HG02588 (cell line): Measurements from ENCODE around the gene CRYGD.
"Not testable (repeated sequence)": the region's sequence is repeated elsewhere in the genome, so short reads cannot be mapped to it uniquely, and the experiment has no call there.

Source experiments
- ATAC-seq: cut with Tn5 transposase; IDR thresholded peaks from one replicate; pipeline ENCODE4 v1.9.1; 2021; ENCODE audit warnings: mild to moderate bottlenecking, moderate library complexity; ENCODE audit not compliant: unreplicated experiment

CRYGD gene

DNA sequence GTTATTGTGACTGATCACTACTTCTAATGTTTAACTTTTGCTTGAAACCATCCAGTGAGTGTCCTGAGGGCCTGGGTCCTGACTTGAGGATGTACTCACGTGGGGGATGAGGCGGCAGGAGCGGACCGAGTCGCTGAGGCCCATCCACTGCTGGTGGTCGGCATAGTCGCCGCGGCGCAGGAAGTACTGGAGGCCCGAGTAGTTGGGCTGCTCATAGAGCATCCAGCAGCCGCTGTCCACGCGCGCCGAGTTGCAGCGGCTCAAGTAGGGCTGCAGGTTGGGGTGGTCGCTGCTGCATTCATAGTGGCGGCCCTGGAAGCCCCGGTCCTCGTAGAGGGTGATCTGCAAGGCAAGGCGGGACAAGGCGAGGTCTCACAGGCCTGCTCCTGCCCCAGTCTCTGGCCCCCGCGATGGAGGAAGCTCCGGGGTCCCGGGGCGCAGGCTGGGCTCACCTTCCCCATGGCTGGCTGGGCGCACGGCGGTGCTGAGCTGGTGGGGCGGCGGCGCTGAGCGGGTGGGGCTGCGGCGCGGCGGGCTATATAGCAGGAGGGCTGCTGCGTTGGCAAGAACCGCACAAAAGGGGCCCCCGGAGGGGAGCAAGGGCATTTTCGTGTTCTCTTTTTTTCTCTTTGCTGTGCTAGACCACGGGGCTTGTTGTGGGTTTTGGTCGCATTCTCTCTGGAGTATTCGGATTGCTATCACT is at the start of gene CRYGD:
TSS of gene CRYGD (minus strand) at position 512 of the 703 bp plus-strand sequence. CDS start at position 461, 51 bp downstream.
- ATAC-seq: not testable (repeated sequence)

DNA sequence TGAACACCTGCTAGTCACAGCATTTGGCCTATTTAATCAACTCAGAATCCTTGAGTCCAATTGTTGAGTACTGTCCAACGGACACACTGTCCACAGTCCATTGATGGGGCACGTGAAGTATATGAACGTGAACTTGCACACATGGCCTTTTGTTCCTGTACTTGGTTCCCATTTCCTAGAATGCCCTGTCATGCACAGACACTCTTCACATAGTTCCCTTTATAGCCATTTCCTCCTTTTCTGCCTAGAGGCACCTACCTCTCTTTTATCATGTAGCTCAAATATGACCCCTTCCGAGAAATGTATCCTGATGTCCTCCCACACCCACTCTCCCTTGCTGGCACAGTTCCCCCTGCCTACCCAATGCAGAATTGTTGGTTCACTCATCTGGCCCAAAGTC is 47.8 kb upstream of the CRYGD start:
- ATAC-seq: no peak

DNA sequence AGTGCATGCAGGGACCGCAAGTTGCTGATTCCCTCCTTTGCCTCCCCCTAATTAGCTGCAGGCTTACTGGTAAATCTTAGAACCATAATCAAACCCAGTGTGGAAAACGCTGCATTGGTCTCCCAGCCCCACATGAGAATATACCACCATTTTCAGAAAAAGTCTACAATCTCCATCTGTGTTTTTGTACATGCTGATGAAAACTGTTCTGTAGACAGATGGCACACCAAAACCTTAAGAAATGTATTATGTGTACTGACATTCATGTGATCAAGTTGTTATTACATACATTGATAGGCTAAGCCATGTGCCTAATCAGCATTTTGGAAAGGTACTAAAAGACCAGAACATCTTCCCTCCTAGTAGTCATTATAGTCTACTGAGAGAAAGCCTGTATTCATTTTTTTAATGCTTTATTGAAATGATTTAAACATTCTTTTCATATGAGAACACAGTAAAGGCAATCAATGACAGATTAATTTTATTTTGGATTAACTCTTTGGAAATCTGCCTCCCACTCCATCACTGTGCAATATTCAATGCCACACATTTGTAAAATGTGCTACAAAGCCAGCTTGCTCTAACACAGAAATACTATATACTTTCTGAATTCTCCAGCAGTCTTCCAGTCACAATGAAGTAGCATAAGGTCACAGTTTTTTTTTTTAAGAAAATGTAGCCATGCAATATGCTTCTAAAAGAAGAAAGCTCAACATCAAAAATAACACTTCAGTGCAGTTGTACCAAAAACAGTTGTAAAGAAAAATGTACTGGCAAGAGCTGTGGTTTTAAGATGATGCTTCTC is 40.8 kb upstream of the CRYGD start:
- ATAC-seq: no peak

DNA sequence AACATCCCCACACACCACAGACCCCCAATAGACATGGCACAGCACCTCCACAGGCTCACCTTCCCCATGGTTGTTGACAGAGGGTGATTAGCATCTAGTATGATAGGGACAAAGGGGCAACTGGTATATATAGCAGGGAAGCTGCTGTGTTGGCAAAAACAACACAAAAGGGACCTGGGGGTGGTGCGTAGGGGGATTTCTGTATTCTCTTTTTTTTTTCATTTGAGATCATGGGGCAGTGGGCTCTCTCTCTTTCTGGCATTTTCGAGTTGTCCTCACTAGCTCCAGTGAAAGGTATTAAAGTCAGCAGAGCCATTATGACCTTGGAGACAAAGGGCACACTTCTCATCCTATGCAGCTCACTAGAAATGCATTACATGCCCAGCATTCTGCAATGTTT is 39.2 kb upstream of the CRYGD start, which contains the start of gene CRYGA:
TSS of gene CRYGA (minus strand) at position 101 of the 400 bp plus-strand sequence. CDS start at position 68, 33 bp downstream.
- no peak for ATAC-seq

DNA sequence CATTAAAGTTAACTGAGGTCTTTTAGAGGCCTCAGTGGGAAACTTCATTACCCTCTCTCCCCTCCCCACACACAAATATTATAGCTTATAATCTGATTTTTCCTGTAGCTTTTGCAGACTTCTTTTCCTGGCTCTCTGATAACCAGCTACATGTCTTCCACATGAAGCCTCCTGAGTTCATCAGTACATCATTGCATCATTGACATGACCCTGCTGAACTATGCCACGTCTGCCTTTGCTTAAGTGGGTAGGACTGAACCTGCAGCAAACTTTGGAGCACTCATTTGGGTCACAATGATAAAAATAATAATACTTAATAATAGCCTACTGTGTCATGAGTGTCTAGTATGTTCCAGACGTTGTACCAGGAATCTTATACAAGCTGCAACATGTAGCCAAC is 32.1 kb upstream of the CRYGD start:
- no peak for ATAC-seq

DNA sequence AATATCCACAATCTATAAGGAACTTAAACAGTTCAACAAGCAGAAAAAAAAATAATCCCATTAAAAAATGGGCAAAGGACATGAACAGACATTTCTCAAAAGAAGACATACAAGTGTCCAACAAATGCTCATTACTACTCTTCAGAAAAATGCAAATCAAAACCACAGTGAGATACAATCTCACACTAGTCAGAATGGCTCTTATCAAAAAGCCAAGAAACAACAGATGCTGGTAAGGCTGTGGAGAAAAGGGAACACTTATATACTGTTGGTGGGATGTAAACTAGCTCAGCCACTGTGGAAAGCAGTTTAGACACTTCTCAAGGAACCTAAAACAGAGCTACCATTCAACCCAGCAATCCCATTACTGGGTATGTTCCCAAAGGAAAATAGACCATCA is 28.8 kb upstream of the CRYGD start:
- ATAC-seq: no peak

DNA sequence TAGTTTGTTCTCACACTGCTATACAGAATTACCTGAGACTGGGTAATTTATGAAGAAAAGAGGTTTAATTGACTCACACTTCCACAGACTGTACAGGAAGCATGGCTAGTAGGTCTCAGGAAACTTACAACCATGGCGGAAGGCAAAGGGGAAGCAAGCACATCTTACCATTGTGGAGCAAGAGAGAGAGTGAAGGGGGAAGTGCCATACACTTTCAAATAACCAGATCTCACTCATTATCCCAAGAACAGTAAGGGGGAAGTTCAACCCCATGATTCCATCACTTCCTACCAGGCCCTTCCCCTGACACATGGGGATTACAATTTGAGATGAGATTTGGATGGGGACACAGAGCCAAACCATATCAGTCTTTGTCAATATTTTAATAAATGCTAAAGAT is 26.6 kb upstream of the CRYGD start:
- ATAC-seq: no peak

DNA sequence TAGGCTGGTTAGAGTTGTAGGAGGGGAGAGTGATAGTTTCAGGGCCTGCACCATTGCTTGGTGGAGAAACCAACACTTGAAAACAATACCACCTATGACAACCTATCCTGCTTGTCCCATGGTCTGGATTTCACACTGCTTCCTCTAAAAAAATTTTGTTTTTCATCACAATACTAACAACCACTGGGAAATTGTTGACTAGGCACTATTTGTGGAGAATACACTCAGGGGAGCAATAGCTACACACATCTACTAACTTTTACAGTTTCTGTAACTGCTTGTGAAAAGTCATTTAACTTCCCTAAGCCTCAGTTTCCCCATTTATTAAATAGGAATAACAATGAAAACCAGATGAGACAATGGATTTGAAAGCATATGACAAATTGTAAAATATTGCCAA is 25.8 kb upstream of the CRYGD start:
- ATAC-seq: no peak

DNA sequence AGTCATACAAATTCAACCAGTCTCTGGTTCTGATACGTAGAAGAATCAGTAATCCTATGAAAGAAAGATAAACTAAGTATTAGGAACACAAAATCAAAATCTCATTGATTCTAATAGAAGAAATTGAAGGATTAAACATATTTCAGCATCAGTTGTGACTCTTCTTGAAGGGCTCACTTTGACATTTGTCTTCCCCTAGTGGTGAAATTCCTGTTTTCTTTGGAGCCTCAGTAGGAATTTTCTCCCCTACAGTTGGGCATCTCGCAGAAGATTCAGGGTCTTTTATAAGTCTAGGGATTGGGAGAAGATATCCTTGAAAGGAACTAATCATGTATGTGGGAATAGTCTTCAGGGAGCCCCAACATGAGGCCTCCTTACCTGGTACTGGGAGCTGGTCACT is 24.5 kb upstream of the CRYGD start:
- no peak for ATAC-seq

DNA sequence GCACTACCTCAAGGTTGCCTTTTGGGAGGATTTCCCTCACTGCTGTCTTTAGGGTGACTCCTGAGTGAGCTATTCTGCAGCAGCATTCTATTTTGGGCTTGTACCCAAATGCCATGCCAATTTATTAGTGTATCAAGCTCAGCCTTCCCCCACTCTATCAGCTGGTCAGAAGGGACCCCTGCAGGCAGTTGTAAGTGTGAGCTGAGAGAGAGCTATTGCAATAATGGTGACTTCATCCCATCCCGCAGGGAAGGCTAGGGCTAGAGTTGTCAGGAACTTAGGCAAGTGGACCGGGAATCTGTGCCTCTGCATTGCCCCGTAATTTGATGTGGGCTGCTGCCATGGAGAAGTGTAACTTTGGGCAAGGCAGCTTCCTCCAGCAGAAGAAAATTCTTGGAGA is 23.4 kb upstream of the CRYGD start:
- ATAC-seq: no peak

DNA sequence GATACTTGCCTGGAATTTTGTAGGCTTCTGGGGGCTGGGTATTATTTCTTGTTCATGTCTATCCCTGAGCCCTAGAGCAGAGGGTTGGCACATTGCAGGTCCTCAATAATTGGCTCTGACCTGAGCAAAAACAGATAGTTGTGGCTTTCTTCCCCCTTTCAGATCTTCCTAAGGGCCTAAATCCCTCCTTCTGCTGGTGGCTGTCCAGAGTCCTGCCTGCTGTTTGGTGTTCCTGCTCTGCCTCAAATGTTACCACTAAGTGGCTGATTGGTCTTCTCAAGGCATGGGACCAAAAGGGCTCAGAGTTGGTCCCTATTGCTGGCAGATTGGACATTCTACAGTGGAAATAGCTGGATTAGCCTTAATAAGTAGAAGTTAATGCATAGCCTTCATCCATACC is 22.7 kb upstream of the CRYGD start:
- no peak for ATAC-seq

DNA sequence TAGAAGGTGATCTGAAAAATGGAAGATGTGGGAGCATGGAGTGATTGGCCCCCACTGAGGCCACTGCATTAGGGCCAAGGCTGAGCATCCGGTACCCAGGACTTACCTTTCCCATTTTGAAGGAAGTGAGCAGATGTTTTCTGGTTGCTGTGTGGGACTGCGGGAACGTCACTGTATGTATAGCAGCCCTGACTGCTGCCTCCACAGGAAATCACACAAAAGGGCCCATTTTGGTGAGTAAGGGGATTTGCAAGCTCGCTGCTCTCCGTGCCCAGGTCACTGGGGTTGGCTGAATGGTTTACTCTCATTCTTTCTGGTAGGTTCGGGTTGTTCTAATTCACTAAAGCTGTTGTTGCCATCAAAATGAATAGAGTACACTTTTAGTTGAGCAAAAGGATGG is 21.7 kb upstream of the CRYGD start, which contains the start of gene CRYGB:
TSS of gene CRYGB (minus strand) at position 153 of the 400 bp plus-strand sequence. CDS start at position 115, 38 bp downstream.
- no peak for ATAC-seq

DNA sequence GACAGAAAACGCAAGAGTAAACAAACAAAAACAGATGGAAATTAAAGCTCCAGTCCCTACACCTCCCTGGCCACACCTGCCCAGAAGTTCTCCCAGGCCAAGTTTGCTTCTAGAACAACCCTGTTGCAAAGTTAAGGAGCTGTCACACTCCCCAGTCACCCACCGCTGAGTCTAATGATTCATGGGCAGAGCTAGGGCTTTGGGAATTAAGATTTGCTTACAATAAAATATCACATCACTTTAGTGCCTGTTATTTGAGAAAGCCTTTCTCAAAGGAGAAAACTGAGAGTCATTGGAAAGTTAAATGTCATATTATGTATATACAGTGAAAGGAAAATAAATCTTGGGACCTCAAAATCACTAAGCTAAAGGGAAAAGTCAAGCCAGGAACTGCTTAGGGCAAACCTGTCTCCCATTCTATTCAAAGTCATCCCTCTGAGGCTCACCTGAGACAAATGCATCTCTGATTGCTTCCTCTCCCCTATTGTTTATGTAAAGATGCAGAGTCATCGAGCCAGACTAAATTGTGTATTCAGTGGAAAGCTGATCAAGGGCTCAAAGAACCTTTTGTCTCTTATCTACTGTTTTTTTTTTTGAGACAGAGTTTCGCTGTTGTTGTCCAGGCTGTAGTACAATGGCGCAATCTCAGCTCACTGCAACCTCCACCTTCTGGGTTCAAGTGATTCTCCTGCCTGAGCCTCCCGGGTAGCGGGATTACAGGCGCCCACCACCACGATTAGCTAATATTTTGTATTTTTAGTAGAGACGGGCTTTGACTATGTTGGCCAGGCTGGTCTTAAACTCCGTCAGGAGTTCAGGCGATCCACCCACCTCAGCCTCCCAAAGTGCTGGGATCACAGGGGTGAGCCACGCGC is 18.8 kb upstream of the CRYGD start:
- no peak for ATAC-seq

DNA sequence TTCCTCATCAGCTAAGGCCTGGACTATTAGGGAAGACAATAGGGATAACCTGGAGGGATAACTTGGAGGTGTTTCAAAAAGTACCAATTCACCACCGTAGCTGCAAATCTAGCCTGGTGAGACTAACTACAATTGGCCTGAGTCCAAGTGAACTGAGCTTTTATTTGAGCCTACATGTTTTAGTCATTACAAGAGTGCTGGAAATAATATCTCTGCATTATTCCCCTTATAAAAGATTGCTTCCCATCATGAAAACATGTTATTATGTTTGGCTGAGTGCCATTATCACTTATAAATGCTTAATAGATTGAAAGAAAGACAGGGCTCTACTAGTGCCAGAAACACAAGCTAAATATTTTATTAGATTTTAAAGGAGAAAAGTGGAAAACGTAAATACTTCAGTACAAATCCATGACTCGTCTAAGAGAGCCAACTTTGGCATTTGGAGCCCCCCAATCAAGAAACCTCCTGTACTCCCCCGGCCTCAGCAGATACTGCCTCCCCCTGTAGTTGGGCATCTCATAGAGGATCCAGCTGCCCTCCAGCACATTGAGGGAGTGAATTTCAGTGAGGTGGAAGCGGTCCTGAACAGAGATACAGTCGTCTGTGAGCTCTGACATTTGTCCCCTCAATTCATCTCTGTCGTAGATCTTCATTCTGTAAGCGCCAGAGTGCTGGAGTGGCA is 18.1 kb upstream of the CRYGD start:
- no peak for ATAC-seq

DNA sequence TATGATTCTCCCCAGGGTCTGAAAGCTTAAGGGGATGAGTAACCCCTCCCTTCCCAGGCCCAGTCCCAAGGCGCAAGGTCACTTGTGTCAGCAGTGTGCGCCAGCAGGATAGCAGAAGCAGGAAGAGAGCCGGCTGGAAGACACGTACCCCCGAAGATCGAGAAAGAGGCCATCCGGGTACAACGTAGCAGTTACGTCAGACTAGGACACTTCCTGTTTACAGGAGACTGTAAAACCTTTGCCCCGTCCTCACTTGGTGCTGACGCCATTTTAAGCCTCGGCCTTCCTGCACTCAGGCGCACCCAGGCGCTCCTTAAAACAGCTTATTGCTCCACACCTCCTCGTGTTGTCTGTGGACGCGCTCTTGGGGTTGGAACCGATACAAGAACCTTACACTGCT is 15.1 kb upstream of the CRYGD start:
- ATAC-seq: no peak

DNA sequence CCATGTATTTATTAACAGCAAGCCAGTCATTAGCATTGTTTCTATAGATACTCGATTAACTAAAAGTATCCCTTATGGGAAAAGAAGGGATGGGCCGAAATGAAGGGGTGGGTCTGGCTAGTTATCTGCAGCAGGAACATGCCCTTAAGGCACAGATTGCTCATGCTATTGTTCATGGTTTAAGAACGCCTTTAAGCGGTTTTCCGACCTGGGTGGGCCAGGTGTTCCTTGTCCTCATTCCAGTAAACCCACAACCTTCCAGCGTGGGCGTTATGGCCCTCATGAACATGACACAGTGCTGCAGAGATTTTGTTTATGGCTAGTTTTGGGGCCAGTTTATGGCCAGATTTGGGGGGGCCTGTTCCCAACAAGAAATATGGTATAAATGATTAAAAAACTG is 14.0 kb upstream of the CRYGD start:
- ATAC-seq: not testable (repeated sequence)

DNA sequence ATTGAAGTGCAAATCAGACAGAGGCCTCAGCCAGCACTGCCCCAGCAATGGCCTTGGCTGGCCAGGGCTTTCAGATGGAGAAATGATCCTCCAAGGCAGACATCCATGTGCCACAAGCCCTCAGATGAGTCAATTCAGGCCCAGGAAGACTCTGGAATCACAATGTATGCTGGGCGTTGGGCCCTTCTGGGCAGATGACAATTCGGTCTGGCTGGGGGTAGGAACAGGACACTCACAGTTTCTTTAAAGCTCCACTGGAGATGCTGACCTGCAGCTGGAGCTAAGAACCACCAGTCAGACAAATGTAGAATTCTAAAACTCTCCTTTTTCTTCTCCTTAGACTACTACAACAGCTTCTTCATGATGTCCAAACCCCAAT is 12.4 kb upstream of the CRYGD start:
- ATAC-seq: no peak

DNA sequence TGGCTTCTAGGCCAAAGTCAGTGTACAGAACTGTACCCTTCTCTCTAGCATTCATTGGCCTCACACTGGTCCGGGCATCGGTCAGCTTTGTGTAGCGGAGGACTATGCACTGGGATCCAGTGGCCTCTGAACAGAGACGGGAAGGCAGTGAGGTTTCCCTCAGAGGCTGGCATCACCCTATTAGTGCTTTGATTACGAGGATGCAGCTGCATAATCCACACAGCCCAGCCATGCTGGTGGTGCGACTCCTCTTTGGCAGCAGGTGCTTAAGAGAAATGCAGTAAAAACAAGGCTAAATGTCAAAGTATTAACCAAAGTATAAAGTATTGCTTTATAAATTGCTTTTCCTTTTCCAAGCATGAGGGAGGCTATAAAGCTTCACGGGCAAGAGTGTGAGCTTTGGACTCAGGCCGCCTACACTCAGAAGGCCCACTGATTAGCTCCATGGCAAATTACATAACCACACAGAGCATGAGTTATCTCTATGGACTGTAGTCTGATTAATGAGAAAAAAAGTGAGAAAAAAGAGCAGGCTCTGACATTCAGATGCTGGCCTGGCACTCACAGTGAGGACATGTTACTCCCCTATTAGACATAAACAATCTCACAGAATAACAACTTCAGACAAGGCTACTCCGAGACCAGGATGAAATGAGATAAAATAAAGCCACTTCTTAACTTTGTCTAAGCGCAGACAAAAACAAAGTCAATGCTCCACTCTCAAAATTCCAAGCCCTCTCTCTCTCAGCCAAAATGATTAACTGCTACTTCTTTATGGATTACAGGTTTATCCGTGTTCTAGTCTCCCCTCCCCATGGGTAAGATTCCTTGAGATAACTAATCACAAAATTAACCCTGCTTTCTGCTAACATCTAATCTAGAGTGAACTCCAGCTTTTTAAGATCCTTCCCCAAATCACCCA is 11.7 kb upstream of the CRYGD start:
- ATAC-seq: no peak

DNA sequence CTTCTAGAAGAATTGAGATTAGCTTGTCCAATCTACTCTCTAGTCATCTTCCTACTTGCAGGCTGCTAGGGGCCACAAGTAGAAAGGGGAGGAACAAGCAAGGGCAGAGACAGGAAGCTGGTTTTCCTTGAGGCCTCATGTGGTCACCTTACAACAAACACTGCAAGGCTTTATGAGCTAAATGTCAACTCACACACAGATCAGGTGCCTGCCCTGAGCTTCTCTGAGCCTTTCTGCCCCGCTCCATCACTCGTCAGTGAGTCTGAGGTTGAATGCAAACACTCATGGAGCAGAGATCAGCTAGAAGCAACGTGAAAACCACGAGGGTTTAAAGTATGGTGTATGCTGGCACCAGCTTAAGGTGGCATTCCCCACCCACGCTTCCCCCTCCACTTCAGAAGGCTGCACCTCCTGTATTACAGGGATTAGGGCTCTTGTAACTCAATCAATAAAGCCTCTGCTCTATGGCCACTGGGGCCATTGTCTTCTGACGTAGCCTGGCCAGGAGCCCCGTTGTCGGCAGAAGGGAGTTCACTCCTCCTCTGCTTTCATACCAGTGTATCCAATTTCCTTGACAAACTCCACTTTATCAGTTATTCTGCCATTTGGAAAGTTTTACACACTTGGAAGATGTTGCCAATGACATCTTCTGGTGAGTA is 10.7 kb upstream of the CRYGD start:
- ATAC-seq: no peak
